Astrocyte of the spinal cord (primary cell): ENCODE measurements around the gene KREMEN2.

Source experiments
- DNase-seq: peaks from one replicate; pipeline ENCODE4 v3.0.0; 2011; ENCODE audit warnings: low read depth, low spot score
- H3K4me3 ChIP-seq: 2 replicates; pipeline ENCODE4 v1.5.1; 2011; ENCODE audit warnings: low read depth, mild to moderate bottlenecking, low read length, moderate library complexity
- in situ Hi-C: cut with HindIII; loops from 2 replicates; pipeline ENCODE4 v1.10.0; 2017; ENCODE audit warnings: low sequenced_read_pairs
- TF ChIP-seq, protein P1 (sequence below): IDR thresholded peaks from 2 replicates; pipeline ENCODE4 v1.5.1; 2012; ENCODE audit warnings: low read depth, mild to moderate bottlenecking, low read length, inconsistent platforms

The KREMEN2 gene

DNA sequence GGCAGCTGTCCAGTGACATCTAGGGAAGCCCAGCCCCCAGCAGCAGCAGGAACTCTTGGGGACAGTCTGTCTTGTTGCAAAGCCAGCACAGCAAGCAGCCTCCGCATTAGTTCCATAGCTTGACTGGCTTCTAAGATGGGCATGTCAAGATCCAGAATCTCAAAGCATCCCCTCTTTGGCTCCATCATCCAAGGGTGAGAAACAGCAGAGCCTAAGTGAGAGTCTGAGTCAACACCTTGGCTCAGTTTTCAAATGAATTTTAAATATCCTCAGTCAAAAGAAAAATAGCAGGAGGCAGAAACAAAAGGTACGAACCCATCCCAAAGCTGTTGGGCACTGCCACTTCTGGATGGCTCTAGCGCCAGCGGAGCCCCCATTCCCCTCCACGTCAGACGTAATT, 50.9 kb downstream of the KREMEN2 start:
- TF ChIP-seq, protein P1, sequence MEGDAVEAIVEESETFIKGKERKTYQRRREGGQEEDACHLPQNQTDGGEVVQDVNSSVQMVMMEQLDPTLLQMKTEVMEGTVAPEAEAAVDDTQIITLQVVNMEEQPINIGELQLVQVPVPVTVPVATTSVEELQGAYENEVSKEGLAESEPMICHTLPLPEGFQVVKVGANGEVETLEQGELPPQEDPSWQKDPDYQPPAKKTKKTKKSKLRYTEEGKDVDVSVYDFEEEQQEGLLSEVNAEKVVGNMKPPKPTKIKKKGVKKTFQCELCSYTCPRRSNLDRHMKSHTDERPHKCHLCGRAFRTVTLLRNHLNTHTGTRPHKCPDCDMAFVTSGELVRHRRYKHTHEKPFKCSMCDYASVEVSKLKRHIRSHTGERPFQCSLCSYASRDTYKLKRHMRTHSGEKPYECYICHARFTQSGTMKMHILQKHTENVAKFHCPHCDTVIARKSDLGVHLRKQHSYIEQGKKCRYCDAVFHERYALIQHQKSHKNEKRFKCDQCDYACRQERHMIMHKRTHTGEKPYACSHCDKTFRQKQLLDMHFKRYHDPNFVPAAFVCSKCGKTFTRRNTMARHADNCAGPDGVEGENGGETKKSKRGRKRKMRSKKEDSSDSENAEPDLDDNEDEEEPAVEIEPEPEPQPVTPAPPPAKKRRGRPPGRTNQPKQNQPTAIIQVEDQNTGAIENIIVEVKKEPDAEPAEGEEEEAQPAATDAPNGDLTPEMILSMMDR: no peak
- in situ Hi-C loops: no loop called here
- no peak overlapping the region for H3K4me3 ChIP-seq
- DNase-seq: no peak

DNA sequence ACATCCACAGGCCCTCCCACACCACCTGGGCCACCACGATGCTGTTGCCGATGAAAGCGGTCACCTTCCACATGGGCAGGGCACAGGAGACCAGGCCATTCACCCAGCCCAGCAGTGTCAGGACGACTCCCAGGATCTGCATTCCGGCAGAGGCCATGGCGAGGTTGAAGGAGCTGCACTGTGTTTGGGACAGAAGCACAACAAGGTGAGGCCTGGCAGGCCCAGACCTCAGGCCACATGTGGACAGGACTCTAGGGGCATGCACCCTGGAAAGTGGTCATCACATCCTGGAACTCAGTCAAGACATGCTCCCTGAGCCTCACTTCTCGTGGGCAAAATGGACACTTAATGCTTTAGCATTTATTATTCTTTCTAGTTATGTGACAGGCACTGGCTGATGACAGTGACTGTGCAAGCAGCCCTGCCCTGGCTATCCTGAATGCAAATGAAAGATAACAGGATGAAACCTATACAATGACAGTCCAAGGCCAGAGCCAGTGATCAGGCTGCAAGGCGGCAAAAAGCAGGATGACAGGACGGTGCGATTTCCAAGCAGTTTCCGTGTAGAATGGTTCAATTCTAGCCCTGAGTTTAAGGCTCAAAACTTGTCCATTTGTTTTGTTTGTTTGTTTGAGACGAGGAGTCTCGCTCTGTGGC, 51.9 kb downstream of the KREMEN2 start:
- no peak overlapping the region for H3K4me3 ChIP-seq
- TF ChIP-seq, protein P1: no peak
- in situ Hi-C loops: no loop called here
- no peak for DNase-seq

DNA sequence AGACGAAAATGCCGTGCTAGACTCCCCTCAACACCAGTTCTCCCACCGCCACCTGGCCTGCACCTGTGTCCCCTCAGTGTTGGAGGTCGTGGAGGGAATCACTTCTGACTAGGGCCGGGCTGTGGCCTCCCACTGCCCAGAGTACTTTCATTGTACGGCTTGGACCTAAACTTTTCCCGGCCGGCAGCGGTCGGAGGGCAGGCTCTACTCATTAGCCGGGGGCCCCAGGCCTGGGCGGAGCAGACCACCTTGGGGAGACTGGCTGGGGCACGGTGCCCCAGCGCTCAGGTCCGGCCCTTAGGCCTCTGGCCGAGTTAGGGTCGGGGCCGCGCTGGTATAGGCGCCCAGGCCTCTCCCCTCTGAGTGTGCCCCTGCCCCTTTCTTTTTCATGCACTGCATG, 53.3 kb downstream of the KREMEN2 start:
- TF ChIP-seq, protein P1: no peak
- in situ Hi-C loops: no loop called here
- no peak overlapping the region for H3K4me3 ChIP-seq
- DNase-seq: no peak
